HepG2 (cell line): ENCODE results near the gene MB. TPM values are rescaled to one million over a fixed set of nuclear protein-coding genes. Genes with fewer than 3 reads are reported as not detected.

Experiments
- ATAC-seq: fragments of 200-7000 bp; cut with Tn5 transposase; 3 replicates; pipeline ENCODE4 v1.9.1; 2020; ENCODE audit warnings: mild to moderate bottlenecking, moderate library complexity
- BruUV-seq: library from RNA; stranded (reverse); fragments of 400-500 nt; replicated peaks from 2 replicates; lab custom pipeline; 2021; lab: Mats Ljungman, UMichigan
- CTCF ChIA-PET: fragments of 300-600 bp; formaldehyde crosslinking; extraction: SDS; loops from one replicate; lab custom pipeline; 2021; ENCODE audit warnings: low total read pairs, inconsistent platforms, low intra/inter-chr PET ratio; lab: Yijun Ruan, JAX
- POLR2A ChIA-PET: fragments of 350-600 bp; sonication (Branson Sonifier 250); formaldehyde crosslinking; loops from one replicate; lab custom pipeline; 2020; ENCODE audit warnings: antibody characterized with exemption, inconsistent platforms; lab: Yijun Ruan, JAX
- DNase-seq: peaks from one replicate; pipeline ENCODE4 v3.0.0-alpha.2; 2015; ENCODE audit warnings: low spot score
- FAIRE-seq: peaks from 3 replicates; lab custom pipeline; 2011; peaks lifted over from hg19 to GRCh38; lab: Jason Lieb, UNC
- H2AFZ ChIP-seq: one replicate; pipeline ENCODE4 v1.6.1; 2011; ENCODE audit warnings: low read length, inconsistent platforms
- H3K27ac ChIP-seq: fragments of 300-600 bp; 3 replicates; pipeline ENCODE4 v1.8.0; 2011; ENCODE audit warnings: mixed run types, mild to moderate bottlenecking, mixed read lengths, low read length, inconsistent platforms; ENCODE audit not compliant: insufficient read depth; ENCODE audit errors: extremely low read length
- H3K27me3 ChIP-seq, 2 experiments: fragments of 200-600 bp in 1 of 2; 2 replicates in 1 of 2; 3 replicates in 1 of 2; pipeline versions ENCODE4 v1.6.0 to v1.8.0; 2011; ENCODE audit warnings: low read length in 2 of 2, mild to moderate bottlenecking in 2 of 2, moderate library complexity in 2 of 2, inconsistent platforms in 1 of 2; ENCODE audit not compliant: insufficient read depth in 2 of 2, control insufficient read depth in 1 of 2
- H3K36me3 ChIP-seq, 2 experiments: fragments of 200-600 bp in 1 of 2; replicated peaks in 1 of 2; 2 replicates in 1 of 2; 3 replicates in 1 of 2; pipeline versions ENCODE4 v1.5.1 to v1.8.0; 2011; ENCODE audit warnings: low read length in 2 of 2, inconsistent platforms in 1 of 2; ENCODE audit not compliant: insufficient read depth in 2 of 2, control insufficient read depth in 1 of 2
- H3K4me1 ChIP-seq: 2 replicates; pipeline ENCODE4 v1.5.1; 2012; ENCODE audit warnings: low read length, inconsistent platforms; ENCODE audit not compliant: insufficient read depth
- H3K4me2 ChIP-seq: 2 replicates; pipeline ENCODE4 v1.6.0; 2011; ENCODE audit warnings: low read depth, low read length, inconsistent platforms
- H3K4me3 ChIP-seq, 3 experiments: fragments of 200-600 bp in 1 of 3; sonication (generic), shearing (Covaris generic) in 1 of 3; replicated peaks in 1 of 3; 2 replicates each; pipeline ENCODE4 v1.5.1; 2011 to 2016; ENCODE audit warnings: low read length in 3 of 3, inconsistent platforms in 2 of 3, low read depth in 2 of 3, mild to moderate bottlenecking in 2 of 3, control low read depth in 1 of 3, mixed read lengths in 1 of 3; ENCODE audit not compliant: insufficient read depth in 1 of 3
- H3K79me2 ChIP-seq: one replicate; pipeline ENCODE4 v1.6.1; 2011; ENCODE audit warnings: low read length, inconsistent platforms; ENCODE audit not compliant: insufficient read depth
- H3K9ac ChIP-seq: 2 replicates; pipeline ENCODE4 v1.6.0; 2011; ENCODE audit warnings: mild to moderate bottlenecking, low read depth, low read length, inconsistent platforms; ENCODE audit not compliant: insufficient read depth
- H3K9me3 ChIP-seq: 2 replicates; pipeline ENCODE4 v1.5.1; 2012; ENCODE audit warnings: mild to moderate bottlenecking, low read length
- H4K20me1 ChIP-seq: 2 replicates; pipeline ENCODE4 v1.6.0; 2011; ENCODE audit warnings: inconsistent platforms, mild to moderate bottlenecking, low read length, moderate library complexity; ENCODE audit not compliant: insufficient read depth
- DNMT3B ChIP-seq: conservative IDR thresholded peaks from 2 replicates; pipeline ENCODE4 v1.6.1; 2016; ENCODE audit warnings: missing biosample characterization, control low read depth
- HNRNPH1 ChIP-seq: fragments of 200-400 bp; formaldehyde crosslinking; optimal IDR thresholded peaks from 2 replicates; pipeline ENCODE3; 2017; ENCODE audit warnings: mild to moderate bottlenecking, low read depth, low read length
- RNF2 ChIP-seq: fragments of 450-650 bp; conservative IDR thresholded peaks from 2 replicates; pipeline ENCODE4 v1.6.1; 2016; ENCODE audit warnings: low read depth
- SP5 ChIP-seq: IDR thresholded peaks from 2 replicates; pipeline ENCODE4 v1.6.1; 2016; ENCODE audit warnings: low read depth, borderline replicate concordance
- THAP7 ChIP-seq: sonication (generic); formaldehyde crosslinking; IDR thresholded peaks from 2 replicates; pipeline ENCODE4 v1.8.1; 2023; ENCODE audit warnings: mild to moderate bottlenecking, missing genetic modification reagents
- ZFY ChIP-seq: sonication (generic); formaldehyde crosslinking; IDR thresholded peaks from 2 replicates; pipeline ENCODE4 v1.4.0; 2020; ENCODE audit warnings: missing genetic modification reagents
- ZNF496 ChIP-seq: sonication (generic); formaldehyde crosslinking; IDR thresholded peaks from 2 replicates; pipeline ENCODE4 v1.8.1; 2023; ENCODE audit warnings: mild to moderate bottlenecking, moderate library complexity, missing genetic modification reagents; ENCODE audit not compliant: insufficient replicate concordance
- ZNF597 ChIP-seq: sonication (generic); formaldehyde crosslinking; IDR thresholded peaks from 2 replicates; pipeline ENCODE4 v1.5.0; 2020; ENCODE audit warnings: missing genetic modification reagents
- ZNF883 ChIP-seq: sonication (generic); formaldehyde crosslinking; IDR thresholded peaks from 2 replicates; pipeline ENCODE4 v1.5.1; 2020; ENCODE audit warnings: mild to moderate bottlenecking, missing genetic modification reagents; ENCODE audit errors: not compliant biosample characterization
- WGBS: methylation state at CpG from one replicate; pipeline ENCODE4 v1.1.6; 2017; ENCODE audit warnings: low lambda C conversion rate; 5-methylcytosine and 5-hydroxymethylcytosine counted together
- in situ Hi-C: cut with HindIII; loops from 2 replicates; pipeline ENCODE4 v1.10.0; 2017; ENCODE audit warnings: low pct_unique_long_range_greater_than_20kb; ENCODE audit not compliant: extremely low pct_ligation_motif_present
- intact Hi-C: fragments of 100-400 bp; cut with micrococcal nuclease; formaldehyde crosslinking; loops from one replicate; pipeline ENCODE4 v1.10.0; 2022; ENCODE audit not compliant: unreplicated experiment
- polyA plus RNA-seq, 8 experiments: library from polyadenylated mRNA; depleted of rRNA in 3 of 8; stranded (reverse) in 7 of 8; unstranded in 1 of 8; fragments of >200 nt; fragmentation: Illumina TruSeq in 4 of 8; extraction: Trizol in 4 of 8; gene quantifications; 2 replicates each; pipeline versions ENCODE4 v1.2.1 to v1.2.3, GENCODE V29; 2011 to 2016; ENCODE audit warnings: low read depth in 4 of 8, missing spikeins in 1 of 8, mixed read lengths in 1 of 8; ENCODE audit not compliant: insufficient read depth in 1 of 8
- total RNA-seq, 5 experiments: library from RNA; depleted of rRNA; stranded (reverse); fragments of >200 nt; fragmentation: Illumina TruSeq; extraction: Trizol; gene quantifications; 2 replicates each; pipeline ENCODE4 v1.2.3, GENCODE V29; 2016; ENCODE audit warnings: low read depth in 1 of 5
- TF ChIP-seq, protein P1 (sequence below): sonication (generic); formaldehyde crosslinking; IDR thresholded peaks from 2 replicates; pipeline ENCODE4 v1.4.0; 2020; ENCODE audit warnings: missing genetic modification reagents
- TF ChIP-seq, protein P2 (sequence below): sonication (generic); formaldehyde crosslinking; IDR thresholded peaks from 2 replicates; pipeline ENCODE4 v1.8.0; 2022; ENCODE audit warnings: mild to moderate bottlenecking, missing genetic modification reagents
- TF ChIP-seq, protein P3 (sequence below): sonication (generic); formaldehyde crosslinking; IDR thresholded peaks from 2 replicates; pipeline ENCODE4 v1.9.0; 2021; ENCODE audit warnings: missing genetic modification reagents, mild to moderate bottlenecking, borderline replicate concordance

Gene MB
- total and polyA plus RNA-seq, 2 of the 13 experiments (the other 11 are each of a cell fraction or from before 2014, with no cell fraction given): 0.07 TPM; not detected in 1

- Histone ChIP-seq H3K4me3 (no peak overlapping the region), H3K4me1 (peaks cover 74% of the 10 kb centered on the region), H3K9me3 (no peaks in the 10 kb centered on the region), H3K36me3 (no peaks in the 10 kb centered on the region), H3K79me2 (peaks cover 13% of the 10 kb centered on the region), H3K27ac (no peak overlapping the region), H4K20me1 (no peaks in the 10 kb centered on the region), H3K27me3 (no peaks in the 10 kb centered on the region; a peak in 1 of 5 replicates), H2AFZ (no peak overlapping the region), H3K9ac (no peak overlapping the region), H3K4me2 (no peak overlapping the region)
- no TSS peak for BruUV-seq
- WGBS: 59% methylated on average over 4 of the region's 4 CpGs
- no peak for FAIRE-seq
- POLR2A ChIA-PET: no interaction called here
- intact Hi-C loops (no loop called here), in situ Hi-C loops (no loop called here)
- CTCF ChIA-PET: no interaction called here
- no peak for DNase-seq
- no peak for ATAC-seq
- TF ChIP-seq SP5 (CRISPR knock-in tag): no peak
- TF ChIP-seq, all 625 proteins: peak for 0
Measured at GRCh38 chr22:35645646-35646045, 28.5 kb upstream of the MB start.

- FAIRE-seq (no peak), ATAC-seq (no peak), DNase-seq (no peak)
- H3K36me3 ChIP-seq: no peaks in the 10 kb centered on the region
- ChIA-PET CTCF (no interaction called here), POLR2A (no interaction called here)
- no peak overlapping the region for H2AFZ ChIP-seq
- intact Hi-C loops (no loop called here), in situ Hi-C loops (no loop called here)
- H3K27ac ChIP-seq: no peak overlapping the region
- no peak overlapping the region for H3K4me2 ChIP-seq
- H3K9ac ChIP-seq: no peak overlapping the region
- no peaks in the 10 kb centered on the region for H4K20me1 ChIP-seq
- H3K4me1 ChIP-seq: peaks cover 71% of the 10 kb centered on the region
- H3K9me3 ChIP-seq: no peaks in the 10 kb centered on the region
- BruUV-seq: no TSS peak
- no peaks in the 10 kb centered on the region; a peak in 1 of 5 replicates for H3K27me3 ChIP-seq
- H3K79me2 ChIP-seq: peaks cover 3% of the 10 kb centered on the region
- no peak overlapping the region for H3K4me3 ChIP-seq
- WGBS: 86% methylated on average over 1 of the region's 1 CpG
- TF ChIP-seq, protein P1, sequence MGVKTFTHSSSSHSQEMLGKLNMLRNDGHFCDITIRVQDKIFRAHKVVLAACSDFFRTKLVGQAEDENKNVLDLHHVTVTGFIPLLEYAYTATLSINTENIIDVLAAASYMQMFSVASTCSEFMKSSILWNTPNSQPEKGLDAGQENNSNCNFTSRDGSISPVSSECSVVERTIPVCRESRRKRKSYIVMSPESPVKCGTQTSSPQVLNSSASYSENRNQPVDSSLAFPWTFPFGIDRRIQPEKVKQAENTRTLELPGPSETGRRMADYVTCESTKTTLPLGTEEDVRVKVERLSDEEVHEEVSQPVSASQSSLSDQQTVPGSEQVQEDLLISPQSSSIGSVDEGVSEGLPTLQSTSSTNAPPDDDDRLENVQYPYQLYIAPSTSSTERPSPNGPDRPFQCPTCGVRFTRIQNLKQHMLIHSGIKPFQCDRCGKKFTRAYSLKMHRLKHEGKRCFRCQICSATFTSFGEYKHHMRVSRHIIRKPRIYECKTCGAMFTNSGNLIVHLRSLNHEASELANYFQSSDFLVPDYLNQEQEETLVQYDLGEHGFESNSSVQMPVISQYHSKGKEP (CRISPR knock-in tag): no peak
- TF ChIP-seq, protein P2, sequence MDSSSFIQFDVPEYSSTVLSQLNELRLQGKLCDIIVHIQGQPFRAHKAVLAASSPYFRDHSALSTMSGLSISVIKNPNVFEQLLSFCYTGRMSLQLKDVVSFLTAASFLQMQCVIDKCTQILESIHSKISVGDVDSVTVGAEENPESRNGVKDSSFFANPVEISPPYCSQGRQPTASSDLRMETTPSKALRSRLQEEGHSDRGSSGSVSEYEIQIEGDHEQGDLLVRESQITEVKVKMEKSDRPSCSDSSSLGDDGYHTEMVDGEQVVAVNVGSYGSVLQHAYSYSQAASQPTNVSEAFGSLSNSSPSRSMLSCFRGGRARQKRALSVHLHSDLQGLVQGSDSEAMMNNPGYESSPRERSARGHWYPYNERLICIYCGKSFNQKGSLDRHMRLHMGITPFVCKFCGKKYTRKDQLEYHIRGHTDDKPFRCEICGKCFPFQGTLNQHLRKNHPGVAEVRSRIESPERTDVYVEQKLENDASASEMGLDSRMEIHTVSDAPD (CRISPR knock-in tag): no peak
- TF ChIP-seq ZFY (CRISPR knock-in tag) (no peak), ZNF883 (CRISPR knock-in tag) (no peak), HNRNPH1 (no peak), THAP7 (CRISPR knock-in tag) (no peak), RNF2 (no peak), DNMT3B (CRISPR knock-in tag) (no peak), ZNF597 (no peak), ZNF496 (CRISPR knock-in tag) (no peak)
- TF ChIP-seq, protein P3, sequence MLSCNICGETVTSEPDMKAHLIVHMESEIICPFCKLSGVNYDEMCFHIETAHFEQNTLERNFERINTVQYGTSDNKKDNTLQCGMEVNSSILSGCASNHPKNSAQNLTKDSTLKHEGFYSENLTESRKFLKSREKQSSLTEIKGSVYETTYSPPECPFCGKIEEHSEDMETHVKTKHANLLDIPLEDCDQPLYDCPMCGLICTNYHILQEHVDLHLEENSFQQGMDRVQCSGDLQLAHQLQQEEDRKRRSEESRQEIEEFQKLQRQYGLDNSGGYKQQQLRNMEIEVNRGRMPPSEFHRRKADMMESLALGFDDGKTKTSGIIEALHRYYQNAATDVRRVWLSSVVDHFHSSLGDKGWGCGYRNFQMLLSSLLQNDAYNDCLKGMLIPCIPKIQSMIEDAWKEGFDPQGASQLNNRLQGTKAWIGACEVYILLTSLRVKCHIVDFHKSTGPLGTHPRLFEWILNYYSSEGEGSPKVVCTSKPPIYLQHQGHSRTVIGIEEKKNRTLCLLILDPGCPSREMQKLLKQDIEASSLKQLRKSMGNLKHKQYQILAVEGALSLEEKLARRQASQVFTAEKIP: no peak
Measured at GRCh38 chr22:35643991-35644390, 26.9 kb upstream of the MB start.
